Esophagus muscularis mucosa (tissue), 3 donors: ENCODE data around the gene ABHD17B.

Experiments
- CTCF ChIP-seq, 3 experiments: fragments of 200-600 bp in 2 of 3; fragments of 450-650 bp in 1 of 3; sonication (generic) in 2 of 3; IDR thresholded peaks; one replicate each; pipeline ENCODE4 v1.5.1; 2017 to 2019; ENCODE audit warnings: antibody characterized with exemption in 3 of 3, mild to moderate bottlenecking in 2 of 3, moderate library complexity in 1 of 3
- POLR2A ChIP-seq: fragments of 450-650 bp; IDR thresholded peaks from one replicate; pipeline ENCODE4 v1.6.1; 2017; ENCODE audit warnings: antibody characterized with exemption, moderate library complexity, mild to moderate bottlenecking, low read depth
- POLR2AphosphoS5 ChIP-seq, 2 donors: sonication (generic); formaldehyde crosslinking; IDR thresholded peaks; one replicate each; pipeline ENCODE4 v1.6.1; 2017; ENCODE audit warnings: antibody characterized with exemption in 2 of 2

GRCh38 chr9:71884005-71884404, 27.0 kb downstream of the ABHD17B start:
- TF ChIP-seq CTCF (IDR thresholded peaks at IDR 0.05) (no peak), POLR2A (no peak), POLR2AphosphoS5 (IDR thresholded peaks at IDR 0.05) (no peak)
